Duodenal mucosa (tissue), 2 donors: ENCODE measurements around the gene SPATA17.

Experiments
- H3K27ac ChIP-seq: one replicate; pipeline ENCODE4 v1.7.0; 2013; ENCODE audit warnings: low read depth, low read length
- H3K27me3 ChIP-seq, 2 donors: one replicate each; pipeline ENCODE4 v1.7.0; 2013; ENCODE audit warnings: low read length in 2 of 2, control low read depth in 1 of 2; ENCODE audit not compliant: insufficient read depth in 2 of 2, control insufficient read depth in 1 of 2
- H3K36me3 ChIP-seq, 2 donors: one replicate each; pipeline ENCODE4 v1.7.0; 2013; ENCODE audit warnings: low read length in 2 of 2, control low read depth in 1 of 2; ENCODE audit not compliant: insufficient read depth in 2 of 2, control insufficient read depth in 1 of 2
- H3K4me1 ChIP-seq, 2 donors: one replicate each; pipeline ENCODE4 v1.7.0; 2013; ENCODE audit warnings: low read length in 2 of 2, control low read depth in 1 of 2; ENCODE audit not compliant: insufficient read depth in 2 of 2, control insufficient read depth in 1 of 2
- H3K4me3 ChIP-seq, 2 donors: one replicate each; pipeline ENCODE4 v1.7.0; 2013; ENCODE audit warnings: low read length in 2 of 2, low read depth in 1 of 2
- H3K9ac ChIP-seq, 2 donors: one replicate each; pipeline ENCODE4 v1.7.0; 2013; ENCODE audit warnings: low read length in 2 of 2, low read depth in 1 of 2
- H3K9me3 ChIP-seq, 2 donors: one replicate each; pipeline ENCODE4 v1.7.0; 2013; ENCODE audit warnings: low read length in 2 of 2, control low read depth in 1 of 2; ENCODE audit not compliant: control insufficient read depth in 1 of 2

SPATA17 gene

GRCh38 chr1:217876401-217876800, 245.3 kb downstream of the SPATA17 start:
- Histone ChIP-seq H3K9ac (no peak overlapping the region), H3K9me3 (no peaks in the 10 kb centered on the region), H3K27me3 (no peaks in the 10 kb centered on the region)

GRCh38 chr1:217876896-217877295, 245.8 kb downstream of the SPATA17 start:
- Histone ChIP-seq H3K4me1 (no peaks in the 10 kb centered on the region), H3K4me3 (no peak overlapping the region), H3K27ac (no peak overlapping the region), H3K27me3 (no peaks in the 10 kb centered on the region), H3K9me3 (no peaks in the 10 kb centered on the region), H3K9ac (no peak overlapping the region), H3K36me3 (no peaks in the 10 kb centered on the region)

More at GRCh38 chr1:217876401-217876800, 245.3 kb downstream of the SPATA17 start:
- Histone ChIP-seq H3K4me1 (no peaks in the 10 kb centered on the region), H3K27ac (no peak overlapping the region), H3K4me3 (no peak overlapping the region), H3K36me3 (no peaks in the 10 kb centered on the region)

GRCh38 chr1:217881131-217881543, 250.0 kb downstream of the SPATA17 start:
- Histone ChIP-seq H3K4me3 (no peak overlapping the region), H3K36me3 (no peaks in the 10 kb centered on the region), H3K9ac (no peak overlapping the region), H3K27ac (no peak overlapping the region), H3K9me3 (no peaks in the 10 kb centered on the region), H3K27me3 (no peaks in the 10 kb centered on the region), H3K4me1 (no peaks in the 10 kb centered on the region)

GRCh38 chr1:217881607-217882332, 250.6 kb downstream of the SPATA17 start:
- Histone ChIP-seq H3K36me3 (no peaks in the 10 kb centered on the region), H3K27ac (no peak overlapping the region), H3K4me3 (no peak overlapping the region), H3K9me3 (no peaks in the 10 kb centered on the region), H3K27me3 (no peaks in the 10 kb centered on the region), H3K4me1 (no peaks in the 10 kb centered on the region), H3K9ac (no peak overlapping the region)

GRCh38 chr1:217885181-217885580, 254.0 kb downstream of the SPATA17 start:
- H3K27me3 ChIP-seq, result no peaks in the 10 kb centered on the region
- H3K4me3 ChIP-seq, result no peak overlapping the region
- H3K9me3 ChIP-seq, result no peaks in the 10 kb centered on the region
- no peaks in the 10 kb centered on the region for H3K4me1 ChIP-seq
- no peaks in the 10 kb centered on the region for H3K36me3 ChIP-seq
- H3K27ac ChIP-seq, result no peak overlapping the region
- H3K9ac ChIP-seq, result no peak overlapping the region

GRCh38 chr1:217888328-217888727, 257.2 kb downstream of the SPATA17 start:
- Histone ChIP-seq H3K4me3 (no peak overlapping the region), H3K9ac (no peak overlapping the region), H3K36me3 (no peaks in the 10 kb centered on the region), H3K9me3 (no peaks in the 10 kb centered on the region), H3K27ac (no peak overlapping the region), H3K4me1 (no peaks in the 10 kb centered on the region), H3K27me3 (no peaks in the 10 kb centered on the region)

GRCh38 chr1:217889401-217889800, 258.3 kb downstream of the SPATA17 start:
- Histone ChIP-seq H3K27ac (no peak overlapping the region), H3K9me3 (no peaks in the 10 kb centered on the region), H3K9ac (no peak overlapping the region), H3K36me3 (no peaks in the 10 kb centered on the region), H3K4me1 (no peaks in the 10 kb centered on the region), H3K27me3 (no peaks in the 10 kb centered on the region), H3K4me3 (no peak overlapping the region)

- Histone ChIP-seq H3K9ac (no peak overlapping the region), H3K9me3 (no peaks in the 10 kb centered on the region), H3K4me3 (no peak overlapping the region), H3K27ac (no peak overlapping the region), H3K36me3 (no peaks in the 10 kb centered on the region), H3K4me1 (no peaks in the 10 kb centered on the region), H3K27me3 (no peaks in the 10 kb centered on the region)
Observed at GRCh38 chr1:217891966-217892365, 260.8 kb downstream of the SPATA17 start.

GRCh38 chr1:217892750-217893149, 261.6 kb downstream of the SPATA17 start:
- H3K9ac ChIP-seq, result no peak overlapping the region
- no peaks in the 10 kb centered on the region for H3K36me3 ChIP-seq
- no peaks in the 10 kb centered on the region for H3K27me3 ChIP-seq
- H3K4me3 ChIP-seq, result no peak overlapping the region
- no peak overlapping the region for H3K27ac ChIP-seq
- no peaks in the 10 kb centered on the region for H3K4me1 ChIP-seq
- no peaks in the 10 kb centered on the region for H3K9me3 ChIP-seq

- Histone ChIP-seq H3K9ac (no peak overlapping the region), H3K4me1 (no peaks in the 10 kb centered on the region), H3K36me3 (no peaks in the 10 kb centered on the region), H3K4me3 (no peak overlapping the region), H3K27me3 (no peaks in the 10 kb centered on the region), H3K9me3 (no peaks in the 10 kb centered on the region), H3K27ac (no peak overlapping the region)
Observed at GRCh38 chr1:217895841-217896240, 264.7 kb downstream of the SPATA17 start.
